Measurements from ENCODE around the gene PIGR. TPM values are rescaled to one million over a fixed set of nuclear protein-coding genes. Genes with fewer than 3 reads are reported as not detected.

PIGR gene
- total and polyA plus RNA-seq, 2 of the 8 experiments (the other 6 are each of a cell fraction or from before 2014, with no cell fraction given): not detected

- FAIRE-seq: no peak
- CTCF ChIA-PET (ENCODE audit: partially characterized antibody): interaction anchor here (0.5 to 7.2 kb wide), 10 partner anchors 7 to 432 kb away, joined by 3 to 52 read pairs (median 4); partner anchors contain the start of gene IL20
- H3K23ac ChIP-seq (ENCODE audit: insufficient read length): no peak overlapping the region
- TF ChIP-seq SAP30 (IDR thresholded peaks at IDR 0.05; ENCODE audit: insufficient read depth, insufficient replicate concordance, low read length) (no peak), TAF1 (IDR thresholded peaks at IDR 0.05; ENCODE audit: low read depth, low read length) (no peak), POLR2AphosphoS5 (IDR thresholded peaks at IDR 0.05; ENCODE audit: low read depth, low read length) (no peak), RAD21 (IDR thresholded peaks at IDR 0.05 in 1 of 2, conservative IDR thresholded peaks at IDR 0.05 in 1 of 2; ENCODE audit: low read depth in 2 of 2, low read length in 2 of 2) (no peak), CHD1 (IDR thresholded peaks at IDR 0.05; ENCODE audit: low read depth, low read length) (no peak), RXRA (IDR thresholded peaks at IDR 0.05; ENCODE audit: insufficient read depth, low read depth, low read length) (no peak), CBX5 (IDR thresholded peaks at IDR 0.05; ENCODE audit: low read depth, low read length) (no peak), POLR2A (IDR thresholded peaks at IDR 0.05; ENCODE audit: control extremely low read depth in 1 of 2, low read depth in 2 of 2, low read length in 2 of 2) (no peak), TBP (IDR thresholded peaks at IDR 0.05; ENCODE audit: low read depth, low read length) (no peak), SRF (IDR thresholded peaks at IDR 0.05; ENCODE audit: low read depth, low read length) (no peak)
These were observed 46.1 kb downstream of the PIGR start for GRCh38 chr1:206900149-206900548.

More at GRCh38 chr1:206900149-206900548, 46.1 kb downstream of the PIGR start:
- Histone ChIP-seq H4K20me1 (replicated peaks in 1 of 2; ENCODE audit: control insufficient read depth in 1 of 2, insufficient read depth in 2 of 2, low read length in 2 of 2) (no peaks in the 10 kb centered on the region), H3K27ac (ENCODE audit: low read depth, low read length) (no peak overlapping the region), H2AK5ac (ENCODE audit: low read depth, low read length) (no peak overlapping the region), H3K36me3 (ENCODE audit: control insufficient read depth in 2 of 4, insufficient read depth in 4 of 4, low read length in 3 of 4) (no peaks in the 10 kb centered on the region), H3K4ac (replicated peaks; ENCODE audit: insufficient read length, low read depth, low read length) (no peak overlapping the region), H3K4me1 (replicated peaks in 1 of 4; ENCODE audit: control insufficient read depth in 3 of 4, insufficient read depth in 4 of 4, low read length in 3 of 4) (no peaks in the 10 kb centered on the region; a peak in 1 of 7 replicates), H3K9ac (replicated peaks in 1 of 4; ENCODE audit: extremely low read depth in 1 of 4, low read depth in 3 of 4, low read length in 3 of 4) (no peak overlapping the region), H3K18ac (ENCODE audit: extremely low read depth, low read length) (no peak overlapping the region), H2BK20ac (ENCODE audit: low read length) (no peak overlapping the region), H2BK120ac (replicated peaks; ENCODE audit: low read depth, low read length) (no peak overlapping the region), H3K4me2 (ENCODE audit: insufficient read depth in 1 of 2, low read depth in 2 of 2, low read length in 2 of 2) (no peak overlapping the region), H4K91ac (replicated peaks; ENCODE audit: insufficient read length, low read length) (no peak overlapping the region), H2BK5ac (ENCODE audit: low read depth, low read length) (no peak overlapping the region), H3K79me2 (ENCODE audit: control insufficient read depth in 1 of 2, insufficient read depth in 2 of 2, low read length in 2 of 2) (no peaks in the 10 kb centered on the region), H3K56ac (replicated peaks; ENCODE audit: insufficient read length, low read depth, low read length) (no peak overlapping the region), H4K5ac (ENCODE audit: insufficient read length, low read depth, low read length) (no peak overlapping the region), H2BK15ac (ENCODE audit: low read length) (no peak overlapping the region), H3K14ac (ENCODE audit: insufficient read length) (no peak overlapping the region), H3K9me3 (ENCODE audit: insufficient read depth in 2 of 2, low read depth in 1 of 2, low read length in 1 of 2) (no peaks in the 10 kb centered on the region), H4K8ac (ENCODE audit: extremely low read depth, insufficient read depth, low read length) (no peak overlapping the region), H2BK12ac (ENCODE audit: low read depth, low read length) (no peak overlapping the region), H3K23me2 (ENCODE audit: low read depth, low read length) (no peaks in the 10 kb centered on the region), H3K27me3 (replicated peaks in 1 of 4; ENCODE audit: control insufficient read depth in 3 of 4, extremely low read depth in 1 of 4, insufficient read depth in 3 of 4, low read length in 3 of 4) (no peaks in the 10 kb centered on the region), H2AFZ (ENCODE audit: low read length) (no peak overlapping the region), H3K4me3 (ENCODE audit: extremely low read depth in 1 of 4, insufficient read depth in 2 of 4, low read depth in 3 of 4, low read length in 4 of 4) (no peak overlapping the region), H3K79me1 (ENCODE audit: low read depth, low read length) (no peaks in the 10 kb centered on the region)
- WGBS, 2 experiments (ENCODE audit: extremely low coverage in 1 of 2, insufficient coverage in 1 of 2, insufficient read length in 1 of 2, insufficient replicate concordance in 2 of 2, low coverage in 1 of 2, low lambda C conversion rate in 2 of 2, missing lambda C conversion rate in 1 of 2): 91% methylated on average over 7 of the region's 7 CpGs; no CpG with 5 or more reads in 1 of the 2 experiments
- DNase-seq (ENCODE audit: low read depth in 1 of 2, low spot score in 2 of 2): no peak
- POLR2A ChIA-PET (ENCODE audit: partially characterized antibody): interaction anchor here (1.6 kb wide), 1 partner anchor 14 kb away, joined by 4 read pairs; no protein-coding TSS in a partner anchor
